WI38 (cell line): ENCODE results near the gene ITPKB.

ENCODE experiments used
- H3K4me3 ChIP-seq: 2 replicates; pipeline ENCODE4 v1.5.1; 2011; ENCODE audit warnings: low read depth, mild to moderate bottlenecking, control low read depth, low read length
- TF ChIP-seq, protein P1 (sequence below): IDR thresholded peaks from 2 replicates; pipeline ENCODE4 v1.5.1; 2012; ENCODE audit warnings: low read depth, mild to moderate bottlenecking, control low read depth, low read length

ITPKB gene

DNA sequence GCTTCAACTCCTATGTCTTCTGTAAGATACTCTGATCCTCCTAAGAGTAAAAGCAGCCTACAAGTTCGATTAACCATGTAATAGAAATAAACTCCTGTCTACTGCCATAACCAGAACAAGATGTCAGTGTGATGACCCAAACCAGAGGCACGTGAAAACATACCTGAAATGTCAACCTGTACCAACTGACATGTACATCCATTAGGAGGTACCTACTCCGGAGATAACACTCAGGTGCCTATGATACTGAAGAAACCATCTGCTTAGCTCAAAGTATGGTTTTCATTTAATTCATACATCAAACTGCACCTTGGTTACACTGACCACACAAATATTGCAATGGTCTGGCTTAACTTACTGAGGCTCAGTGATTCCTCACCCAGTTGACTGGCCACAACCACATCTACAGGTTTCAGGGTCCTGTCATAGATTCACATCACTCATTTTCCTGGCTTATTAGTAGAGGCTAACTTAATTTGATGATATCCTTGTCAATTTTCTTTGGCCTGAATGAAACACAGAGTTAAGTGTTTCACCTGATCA is 4.4 kb downstream of the ITPKB start:
- H3K4me3 ChIP-seq = no peak overlapping the region
- TF ChIP-seq, protein P1, sequence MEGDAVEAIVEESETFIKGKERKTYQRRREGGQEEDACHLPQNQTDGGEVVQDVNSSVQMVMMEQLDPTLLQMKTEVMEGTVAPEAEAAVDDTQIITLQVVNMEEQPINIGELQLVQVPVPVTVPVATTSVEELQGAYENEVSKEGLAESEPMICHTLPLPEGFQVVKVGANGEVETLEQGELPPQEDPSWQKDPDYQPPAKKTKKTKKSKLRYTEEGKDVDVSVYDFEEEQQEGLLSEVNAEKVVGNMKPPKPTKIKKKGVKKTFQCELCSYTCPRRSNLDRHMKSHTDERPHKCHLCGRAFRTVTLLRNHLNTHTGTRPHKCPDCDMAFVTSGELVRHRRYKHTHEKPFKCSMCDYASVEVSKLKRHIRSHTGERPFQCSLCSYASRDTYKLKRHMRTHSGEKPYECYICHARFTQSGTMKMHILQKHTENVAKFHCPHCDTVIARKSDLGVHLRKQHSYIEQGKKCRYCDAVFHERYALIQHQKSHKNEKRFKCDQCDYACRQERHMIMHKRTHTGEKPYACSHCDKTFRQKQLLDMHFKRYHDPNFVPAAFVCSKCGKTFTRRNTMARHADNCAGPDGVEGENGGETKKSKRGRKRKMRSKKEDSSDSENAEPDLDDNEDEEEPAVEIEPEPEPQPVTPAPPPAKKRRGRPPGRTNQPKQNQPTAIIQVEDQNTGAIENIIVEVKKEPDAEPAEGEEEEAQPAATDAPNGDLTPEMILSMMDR = no peak

DNA sequence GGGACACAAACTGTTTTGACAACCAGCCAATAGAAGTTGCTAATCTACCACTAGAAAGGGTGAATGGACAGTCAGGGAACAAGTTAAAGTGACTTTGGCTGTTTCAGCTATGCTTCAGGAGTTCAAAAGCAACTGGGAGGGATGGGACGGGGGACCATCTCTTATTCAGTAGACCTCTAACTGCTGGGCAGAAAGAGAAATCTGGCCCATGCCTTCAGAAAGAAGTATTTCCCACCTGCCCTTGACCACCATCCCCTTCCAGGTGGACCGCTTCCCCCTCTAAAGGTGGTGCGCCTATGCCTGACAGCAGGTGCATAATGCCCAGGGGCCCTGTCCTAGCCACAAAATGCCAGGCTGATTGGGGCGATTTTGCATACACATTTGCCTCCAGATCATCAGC is 5.2 kb downstream of the ITPKB start:
- TF ChIP-seq, protein P1 = no peak
- no peak overlapping the region for H3K4me3 ChIP-seq

DNA sequence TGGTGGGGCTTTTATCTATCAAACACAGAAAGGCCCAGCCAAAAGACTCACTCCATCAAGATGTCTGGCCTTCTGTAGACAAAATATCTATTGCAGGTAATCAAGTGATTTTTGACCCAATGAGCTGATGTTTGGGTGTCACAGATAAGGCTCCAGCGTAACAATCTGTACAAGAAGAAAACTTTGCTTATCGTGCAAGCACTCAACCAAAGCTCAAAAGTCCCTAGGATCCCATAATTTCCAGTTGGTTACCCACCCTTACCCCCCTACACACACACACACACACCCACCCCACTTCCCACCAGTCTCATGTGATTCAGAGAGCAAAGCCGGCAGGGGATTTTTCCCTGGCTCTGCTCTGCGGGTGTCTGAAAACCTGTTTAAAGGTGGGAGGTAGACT is 5.8 kb downstream of the ITPKB start:
- TF ChIP-seq, protein P1 = no peak
- H3K4me3 ChIP-seq = no peak overlapping the region

DNA sequence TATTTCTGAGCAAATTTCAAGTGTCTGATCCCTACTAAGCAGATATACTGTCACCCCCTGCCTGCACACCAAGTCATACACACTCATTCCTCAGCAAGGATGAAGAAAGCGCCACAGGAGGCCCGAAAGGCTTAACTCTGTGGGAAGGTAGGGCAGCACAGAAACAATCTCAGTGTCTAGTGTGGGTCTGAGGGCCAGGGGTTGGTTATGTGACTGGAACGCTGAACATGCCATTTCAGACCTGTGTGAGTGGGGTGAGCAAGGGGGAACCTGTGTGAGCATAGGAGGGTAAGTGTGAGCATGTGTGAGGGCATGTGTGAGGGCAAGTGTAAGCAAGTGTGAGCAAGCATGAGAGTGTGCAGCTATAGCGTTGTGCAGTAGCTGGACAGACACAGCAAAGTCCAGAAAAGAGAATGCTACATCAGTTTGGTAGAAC is 6.2 kb downstream of the ITPKB start:
- no peak overlapping the region for H3K4me3 ChIP-seq
- TF ChIP-seq, protein P1 = no peak

DNA sequence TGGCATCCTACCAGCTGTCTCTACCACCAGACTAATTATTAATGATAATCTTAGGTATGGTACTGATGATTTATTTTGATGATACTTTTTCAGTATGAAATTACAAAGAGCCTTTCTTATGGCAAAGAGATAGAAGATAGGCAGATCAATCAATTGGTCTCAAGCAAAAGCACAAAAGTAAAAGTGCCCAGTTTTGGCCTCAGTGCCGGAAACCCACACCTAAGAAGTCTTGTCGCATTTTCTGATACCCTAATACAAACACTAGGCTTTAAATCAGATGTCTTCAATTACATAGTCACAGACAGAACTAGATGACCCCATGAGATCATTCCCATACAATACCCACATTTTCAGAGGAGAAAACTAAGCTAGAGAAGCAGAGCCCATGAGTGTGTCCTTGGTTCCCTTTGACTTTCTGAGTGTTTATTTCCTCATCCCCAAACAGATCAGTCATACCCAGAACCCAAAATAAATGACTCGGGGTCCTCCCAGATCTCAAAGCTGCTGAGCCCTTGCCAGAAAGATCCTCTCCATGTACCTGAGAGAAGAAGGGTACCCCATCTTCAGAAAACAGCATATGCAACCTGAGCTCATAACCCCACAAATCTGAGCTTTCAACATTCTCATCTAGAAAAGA is 7.7 kb downstream of the ITPKB start:
- H3K4me3 ChIP-seq = no peak overlapping the region

DNA sequence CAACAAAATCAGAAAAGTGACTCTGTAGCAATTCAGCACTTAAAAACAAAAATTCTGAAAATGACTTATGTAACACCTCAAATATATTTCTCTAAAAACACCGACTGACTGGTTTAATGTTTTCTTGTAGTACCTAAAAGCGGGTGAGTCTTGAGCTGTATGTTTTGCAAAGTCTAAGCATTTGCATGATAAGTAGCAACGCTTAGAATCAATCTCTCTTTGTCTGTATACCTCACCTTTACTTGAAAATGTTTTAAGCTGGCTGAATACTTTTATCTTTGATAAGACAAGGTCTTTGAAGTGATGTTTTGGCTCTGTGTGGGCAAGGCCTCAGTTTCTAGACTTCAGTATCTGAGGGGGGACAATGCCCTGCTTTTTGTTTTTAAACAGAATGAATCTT is 8.2 kb downstream of the ITPKB start:
- H3K4me3 ChIP-seq = no peak overlapping the region
- TF ChIP-seq, protein P1 = no peak

More for the DNA sequence above, 7.7 kb downstream of the ITPKB start:
- TF ChIP-seq, protein P1 = no peak

DNA sequence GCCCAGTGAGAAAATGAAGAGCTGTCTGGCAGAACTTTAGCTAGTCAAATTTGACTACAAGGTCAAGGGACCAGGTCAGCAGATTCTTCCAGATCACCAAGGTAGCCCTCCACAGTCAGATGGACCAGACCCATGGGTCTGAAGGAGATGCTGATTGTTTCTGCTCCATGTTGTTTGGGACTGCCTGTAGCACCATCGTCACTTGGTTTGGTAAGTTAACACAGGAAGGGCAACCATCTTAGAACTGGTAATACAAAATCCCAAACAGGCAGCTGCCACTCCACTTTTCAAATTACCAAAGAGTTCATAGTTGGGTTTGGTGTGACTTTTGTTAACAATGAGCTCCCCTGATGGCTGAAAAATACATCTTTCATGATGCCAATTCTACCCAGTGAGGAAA is 9.0 kb downstream of the ITPKB start:
- H3K4me3 ChIP-seq = no peak overlapping the region

More for the DNA sequence above, 9.0 kb downstream of the ITPKB start:
- TF ChIP-seq, protein P1 = no peak
